HEK293T (cell line): Measurements from ENCODE around the gene NFASC.

Experiments used
- CTBP1 ChIP-seq: fragments of 450-650 bp; IDR thresholded peaks from 2 replicates; pipeline ENCODE4 v1.6.1; 2016; ENCODE audit warnings: borderline replicate concordance
- ELF4 ChIP-seq: fragments of 450-650 bp; IDR thresholded peaks from 2 replicates; pipeline ENCODE4 v1.6.1; 2017; ENCODE audit warnings: antibody characterized with exemption
- SP1 ChIP-seq: fragments of 450-650 bp; IDR thresholded peaks from 2 replicates; pipeline ENCODE4 v1.6.1; 2017

DNA sequence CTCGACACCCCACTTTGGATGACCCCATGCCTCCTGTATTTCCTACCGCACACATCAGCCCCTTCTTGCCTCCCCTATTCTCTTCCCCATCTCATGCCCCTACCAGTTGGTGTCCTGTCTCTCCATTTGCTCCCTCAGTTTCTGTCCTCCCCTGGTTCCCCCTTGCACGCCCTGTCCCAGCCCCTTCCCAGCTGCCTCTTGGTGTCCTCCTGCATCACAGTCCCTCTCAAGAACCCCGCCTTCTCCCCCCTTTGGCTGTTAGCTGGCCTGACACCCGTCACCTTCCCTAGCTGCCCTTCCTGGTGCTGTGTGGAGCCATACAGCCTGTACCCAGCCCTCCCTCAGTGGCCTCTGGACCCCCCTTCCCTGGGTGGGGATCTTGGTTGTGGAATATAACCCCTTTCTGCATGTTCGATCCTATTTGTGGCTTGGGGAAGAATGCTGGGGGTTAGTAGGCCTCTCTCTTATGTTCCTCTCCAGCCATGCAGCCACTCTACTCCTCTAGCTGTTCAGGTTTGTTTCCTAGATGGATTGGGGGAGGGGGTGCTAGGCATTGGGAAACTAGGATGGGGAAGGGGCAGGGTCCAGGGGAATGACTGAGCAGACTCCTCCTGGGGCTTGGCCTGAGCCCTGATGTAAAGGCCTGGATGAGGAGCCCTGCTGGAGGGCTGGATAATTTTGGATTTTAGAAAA is 41.4 kb upstream of the NFASC start:
- TF ChIP-seq SP1 (no peak), ELF4 (no peak), CTBP1 (no peak)
